Middle frontal gyrus (tissue), 1 donor: Measurements from ENCODE around the gene CD14.
"Not testable (repeated sequence)": the region's sequence is repeated elsewhere in the genome, so short reads cannot be mapped to it uniquely, and the experiment has no call there.

Experiments
- DNase-seq: peaks from one replicate; pipeline ENCODE4 v3.0.0-alpha.2; 2015; ENCODE audit warnings: low spot score; ENCODE audit errors: extremely low spot score

Gene CD14

DNA sequence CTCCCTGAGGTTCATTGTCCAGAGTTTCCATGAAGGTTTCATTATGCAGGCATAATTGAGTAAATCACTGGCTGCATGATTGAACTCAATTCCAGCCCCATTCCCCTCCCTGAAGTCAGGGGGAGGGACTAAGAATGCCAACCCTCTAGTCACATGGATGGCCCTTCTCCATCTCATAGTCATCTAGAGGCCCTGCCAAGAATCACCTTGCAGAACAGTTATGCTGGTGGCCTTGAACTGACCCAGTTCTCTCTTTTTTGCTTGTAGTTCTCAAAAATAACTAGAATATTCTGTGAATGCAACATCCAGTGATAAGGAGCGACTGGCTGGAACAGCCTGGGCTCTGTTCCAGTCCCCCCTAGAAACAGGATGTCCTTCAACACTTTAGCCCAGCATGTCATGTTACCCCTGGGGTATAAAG, 36.6 kb downstream of the CD14 start:
- no peak for DNase-seq

DNA sequence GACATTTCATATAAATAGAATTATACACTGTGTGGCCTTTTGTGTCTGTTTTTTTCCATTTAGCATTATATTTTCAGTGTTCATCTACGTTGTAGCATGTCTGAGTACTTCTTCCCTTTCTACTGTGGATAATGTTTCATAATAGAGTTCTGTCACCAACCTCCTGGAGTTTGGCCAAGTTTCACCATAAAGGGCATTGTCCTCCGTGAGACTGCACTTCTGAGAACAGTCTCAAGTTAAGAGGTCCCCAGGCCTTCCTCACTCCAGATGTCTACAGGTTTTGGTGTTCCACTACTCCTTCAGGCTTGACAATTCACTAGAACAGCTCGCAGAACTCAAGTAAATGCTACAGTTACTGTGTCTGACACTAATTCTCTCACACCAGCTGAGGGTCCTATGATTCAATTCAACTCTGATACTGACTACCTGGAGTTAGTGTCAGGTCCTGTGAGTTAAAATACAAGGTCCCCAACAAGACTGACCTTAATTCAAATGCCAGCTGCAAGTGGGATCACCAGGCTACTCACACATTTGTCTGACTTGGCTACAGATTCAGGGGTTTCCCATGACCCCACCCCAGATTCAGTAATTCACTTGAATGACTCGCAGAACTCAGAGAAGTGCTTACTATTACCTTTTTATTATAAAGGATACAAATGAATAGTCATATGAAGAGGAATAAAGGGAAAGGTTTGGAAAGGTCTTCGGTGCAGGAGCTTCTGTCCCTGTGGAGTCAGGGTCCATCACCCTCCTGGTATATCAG, 37.3 kb downstream of the CD14 start:
- DNase-seq, result no peak

DNA sequence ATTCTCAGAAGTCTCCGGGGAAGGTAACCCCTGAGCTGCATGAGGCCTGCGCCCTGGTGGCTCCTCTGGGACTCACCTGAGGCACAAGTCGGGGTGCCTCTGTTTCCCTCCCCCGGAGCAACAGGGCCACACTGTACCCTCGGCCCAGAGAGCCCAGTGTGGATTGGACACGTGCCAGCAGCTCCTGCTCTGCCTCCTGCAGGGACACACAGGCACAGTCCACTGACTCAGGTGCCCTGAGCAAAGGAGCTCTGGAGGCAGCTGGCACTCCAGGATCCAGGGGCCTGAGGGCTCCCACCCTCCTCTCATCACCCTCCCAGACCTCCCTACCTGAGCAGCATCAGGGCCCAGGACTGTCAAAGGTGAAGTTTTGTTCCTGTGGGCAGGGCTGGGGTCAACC, 38.8 kb downstream of the CD14 start:
- DNase-seq, result no peak

- not testable (repeated sequence) for DNase-seq
Observed at GRCh38 chr5:140593070-140593469, 39.9 kb downstream of the CD14 start.

DNA sequence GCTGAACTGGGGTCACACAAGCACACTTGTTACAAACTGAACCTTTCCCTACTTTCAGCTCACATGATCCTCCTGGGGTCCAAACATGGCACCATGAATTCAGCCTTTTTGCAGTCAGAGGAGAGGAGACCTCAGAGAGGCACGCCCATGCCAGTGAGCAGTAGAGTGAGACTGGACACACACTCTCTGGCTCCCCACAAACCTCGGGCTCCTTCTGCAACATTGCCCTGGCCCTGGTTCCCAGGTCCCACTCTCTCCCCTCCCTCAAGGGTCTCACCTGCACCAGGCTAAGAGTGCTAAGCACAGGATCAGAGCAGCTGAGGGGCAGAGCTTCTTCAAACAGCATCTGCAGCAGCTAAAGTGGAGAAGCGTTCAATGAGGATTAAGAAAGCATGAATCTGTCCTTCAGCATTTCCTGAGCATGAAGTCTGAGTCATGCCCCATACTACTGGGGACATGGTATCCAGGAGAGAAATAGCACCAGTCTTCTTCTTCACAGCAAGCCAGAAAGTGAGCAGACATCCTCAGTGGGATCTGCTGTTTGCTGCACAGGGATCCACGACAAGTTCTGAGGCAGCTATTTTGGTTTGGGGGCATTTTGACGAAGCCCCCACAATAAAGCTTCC, 41.1 kb downstream of the CD14 start:
- DNase-seq, result no peak

DNA sequence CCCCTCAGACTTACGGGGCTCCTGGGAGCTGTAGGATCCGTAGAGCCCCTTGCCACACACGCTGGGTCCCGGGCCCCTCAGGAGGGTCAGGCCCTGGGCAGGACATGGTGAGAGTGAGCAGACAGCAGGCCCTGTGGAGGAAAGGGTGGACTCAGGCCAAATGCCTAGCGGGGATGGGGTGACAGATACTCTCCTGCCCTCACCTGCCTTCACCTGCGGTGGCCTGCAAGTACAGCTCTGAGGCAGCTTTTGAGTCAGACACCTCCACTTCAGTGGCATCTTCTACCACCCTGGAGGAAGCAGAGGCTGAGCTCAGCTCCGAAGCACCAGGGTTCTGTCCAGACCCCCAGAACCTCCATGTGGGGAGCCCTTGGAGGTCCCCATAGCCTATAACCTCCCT, 42.1 kb downstream of the CD14 start:
- DNase-seq, result no peak

DNA sequence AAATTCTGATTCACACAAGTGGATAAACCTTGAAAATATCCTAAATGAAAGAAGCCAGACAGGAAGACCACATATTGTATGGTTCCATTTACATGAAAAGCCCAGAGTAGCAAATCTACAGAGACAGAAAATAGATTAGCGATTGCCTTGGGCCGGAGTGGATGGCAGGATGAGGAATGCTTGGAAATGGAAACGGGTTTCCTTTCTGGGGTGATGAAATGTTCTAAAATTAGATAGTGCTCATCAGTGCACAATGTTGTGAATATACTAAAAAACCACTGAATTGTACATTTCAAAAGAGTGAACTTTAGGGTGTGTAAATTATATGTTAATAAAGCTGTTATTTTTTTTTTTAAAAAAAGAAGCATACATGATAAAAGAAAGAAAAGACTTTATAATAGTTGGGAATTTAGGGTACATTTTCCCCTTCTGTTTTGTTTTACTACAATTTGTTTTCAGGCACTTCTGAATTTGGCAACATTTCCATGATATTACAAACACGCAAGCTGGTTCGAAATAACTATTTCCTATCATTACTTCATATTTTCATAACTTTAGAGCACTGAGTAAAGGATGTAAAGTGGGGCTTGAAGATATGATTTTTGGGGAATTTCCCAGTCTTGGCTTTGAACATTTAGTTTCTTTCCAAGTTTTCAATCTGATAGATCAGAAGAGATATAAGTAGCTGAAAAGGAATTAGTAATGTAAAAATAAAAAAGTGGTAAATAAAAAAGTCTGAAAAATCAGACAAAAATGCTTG, 44.5 kb downstream of the CD14 start:
- DNase-seq, result no peak

- no peak for DNase-seq
Observed at GRCh38 chr5:140587495-140587894, 45.5 kb downstream of the CD14 start.
